Middle frontal gyrus (tissue), 1 donor: Measurements from ENCODE around the gene DNASE1L1.
A peak's percentile ranks its signal among the peaks of the same experiment; 100 is the strongest.

Experiments used
- DNase-seq: peaks from one replicate; pipeline ENCODE4 v3.0.0-alpha.2; 2015; ENCODE audit warnings: low spot score; ENCODE audit errors: extremely low spot score

The DNASE1L1 gene

GRCh38 chrX:154409222-154409871, at the start of gene DNASE1L1:
Gene DNASE1L1 (minus strand): TSS chrX:154409254. CDS start chrX:154405568, 3,686 bp downstream.
- DNase-seq: no peak

GRCh38 chrX:154458116-154458953, 49.3 kb upstream of the DNASE1L1 start, which contains the start of gene PLXNA3:
Gene PLXNA3 (plus strand): TSS chrX:154458281. CDS start chrX:154460184, 1,903 bp downstream.
- no peak for DNase-seq

GRCh38 chrX:154457491-154458115, 48.5 kb upstream of the DNASE1L1 start:
- DNase-seq: no peak

GRCh38 chrX:154452823-154453222, 43.8 kb upstream of the DNASE1L1 start:
- no peak for DNase-seq

GRCh38 chrX:154450312-154450711, 41.3 kb upstream of the DNASE1L1 start:
- no peak for DNase-seq

GRCh38 chrX:154449618-154450017, 40.6 kb upstream of the DNASE1L1 start:
- no peak for DNase-seq

- DNase-seq: no peak
Observed at GRCh38 chrX:154448484-154448883, 39.4 kb upstream of the DNASE1L1 start.

- DNase-seq: no peak
Observed at GRCh38 chrX:154446430-154446829, 37.4 kb upstream of the DNASE1L1 start.

GRCh38 chrX:154445776-154446175, 36.7 kb upstream of the DNASE1L1 start:
- DNase-seq: no peak

- DNase-seq: no peak
Observed at GRCh38 chrX:154444755-154445246, 35.7 kb upstream of the DNASE1L1 start.

GRCh38 chrX:154443992-154444754, 35.1 kb upstream of the DNASE1L1 start, which contains the start of gene FAM50A:
Gene FAM50A (plus strand): TSS chrX:154444141. CDS start chrX:154444236, 95 bp downstream.
- peak; percentile 61 for DNase-seq

GRCh38 chrX:154443479-154443910, 34.4 kb upstream of the DNASE1L1 start:
- DNase-seq: no peak

- DNase-seq: no peak
Observed at GRCh38 chrX:154441984-154442707, 33.1 kb upstream of the DNASE1L1 start.

- no peak for DNase-seq
Observed at GRCh38 chrX:154441564-154441963, 32.5 kb upstream of the DNASE1L1 start.

- DNase-seq: no peak
Observed at GRCh38 chrX:154440623-154441357, 31.7 kb upstream of the DNASE1L1 start.

- DNase-seq: no peak
Observed at GRCh38 chrX:154439841-154440240, 30.8 kb upstream of the DNASE1L1 start.

- no peak for DNase-seq
Observed at GRCh38 chrX:154437971-154438893, 29.2 kb upstream of the DNASE1L1 start.

- DNase-seq: no peak
Observed at GRCh38 chrX:154436983-154437752, 28.1 kb upstream of the DNASE1L1 start, which contains the start of gene GDI1. Gene GDI1 (plus strand): TSS chrX:154437154. CDS start chrX:154437255, 101 bp downstream.
